Activated T-cell treated with anti-CD3 and anti-CD28 coated beads, Interleukin-2, amount 50 U/mL, for 72 hours (primary cell): Measurements from ENCODE around the gene NPAS3. TPM values are rescaled to one million over a fixed set of nuclear protein-coding genes. Genes with fewer than 3 reads are reported as not detected.

ENCODE experiments used
- ATAC-seq, 2 donors: fragments of 150-1000 bp; cut with Tn5 transposase; replicated peaks in 1 of 2; 2 replicates each; pipeline ENCODE4 v1.10.0; 2021; ENCODE audit warnings: moderate library complexity in 2 of 2, mild to moderate bottlenecking in 1 of 2
- DNase-seq, 2 donors: peaks; one replicate each; pipeline ENCODE4 v3.0.0; 2021 to 2022; ENCODE audit warnings: mixed read lengths in 1 of 2
- H3K27ac Mint-ChIP-seq: one replicate; pipeline ENCODE4 v1.8.0; 2022; ENCODE audit warnings: mild to moderate bottlenecking, moderate library complexity, mixed read lengths
- H3K27me3 Mint-ChIP-seq: one replicate; pipeline ENCODE4 v1.8.0; 2022; ENCODE audit warnings: low read depth, mixed read lengths
- H3K36me3 Mint-ChIP-seq, 2 donors: one replicate each; pipeline ENCODE4 v1.8.0; 2022; ENCODE audit warnings: mixed read lengths in 2 of 2, mild to moderate bottlenecking in 1 of 2; ENCODE audit not compliant: insufficient read depth in 2 of 2
- H3K4me1 Mint-ChIP-seq: one replicate; pipeline ENCODE4 v1.8.0; 2022; ENCODE audit warnings: low read depth, mixed read lengths
- H3K4me3 Mint-ChIP-seq, 2 donors: one replicate each; pipeline ENCODE4 v1.8.0; 2022; ENCODE audit warnings: mild to moderate bottlenecking in 2 of 2, mixed read lengths in 2 of 2, moderate library complexity in 2 of 2
- H3K9me3 Mint-ChIP-seq, 2 donors: one replicate each; pipeline ENCODE4 v1.8.0; 2022; ENCODE audit warnings: mixed read lengths in 2 of 2
- total RNA-seq, 2 donors: library from RNA; stranded (reverse); gene quantifications; one replicate each; pipeline ENCODE4 v1.2.3, GENCODE V29; 2022

Gene NPAS3
- total RNA-seq, 2 donors from 2014 or later, result not detected

DNA sequence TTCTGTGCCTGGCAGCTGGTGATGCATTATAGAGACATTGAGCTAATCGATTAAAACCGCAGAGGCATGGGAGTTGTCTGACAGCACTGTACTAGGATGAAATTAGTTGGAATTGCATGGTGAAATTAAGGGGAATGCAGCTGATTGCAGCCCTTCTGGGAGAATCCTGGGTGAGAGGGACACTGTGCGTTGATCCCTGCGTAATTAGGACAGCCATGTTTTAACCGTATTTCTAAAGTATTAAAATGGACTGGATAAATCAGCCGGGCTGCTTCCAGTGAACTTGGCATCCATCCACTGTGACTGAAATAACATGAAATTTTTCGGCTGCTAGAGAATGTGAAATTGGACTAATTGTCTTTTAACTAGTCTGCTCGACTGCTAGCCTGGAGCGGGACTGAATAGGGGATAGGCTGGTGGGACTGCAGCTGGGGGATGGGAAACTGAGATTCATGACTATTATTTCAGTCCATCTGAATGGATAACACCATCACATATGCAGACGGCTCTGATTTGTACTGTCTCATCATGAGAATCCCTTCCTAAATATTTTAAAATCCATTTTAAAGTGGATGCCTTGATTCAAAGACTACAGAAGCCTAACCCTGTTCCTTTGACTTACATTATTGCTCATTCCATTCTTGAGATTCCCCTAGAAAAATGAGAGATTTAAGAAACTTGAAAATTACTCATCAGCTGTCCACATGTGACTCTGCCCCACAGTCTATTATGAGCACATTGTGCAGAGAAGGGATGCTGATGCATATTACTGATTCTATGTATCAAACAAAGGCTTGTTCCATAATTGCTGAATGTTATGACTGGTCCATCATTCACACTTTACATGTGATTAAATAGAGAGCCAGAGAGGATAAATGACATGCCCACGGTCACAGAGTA is 343.9 kb downstream of the NPAS3 start:
- Mint-ChIP-seq H3K4me1 (no peaks in the 10 kb centered on the region), H3K4me3 (no peak overlapping the region), H3K9me3 (peaks cover 0 to 6% of the 10 kb centered on the region in 2 donors), H3K36me3 (no peaks in the 10 kb centered on the region), H3K27ac (no peak overlapping the region), H3K27me3 (no peaks in the 10 kb centered on the region)
- DNase-seq (no peak), ATAC-seq (peak in 1 of 2 donors; percentile 47)

DNA sequence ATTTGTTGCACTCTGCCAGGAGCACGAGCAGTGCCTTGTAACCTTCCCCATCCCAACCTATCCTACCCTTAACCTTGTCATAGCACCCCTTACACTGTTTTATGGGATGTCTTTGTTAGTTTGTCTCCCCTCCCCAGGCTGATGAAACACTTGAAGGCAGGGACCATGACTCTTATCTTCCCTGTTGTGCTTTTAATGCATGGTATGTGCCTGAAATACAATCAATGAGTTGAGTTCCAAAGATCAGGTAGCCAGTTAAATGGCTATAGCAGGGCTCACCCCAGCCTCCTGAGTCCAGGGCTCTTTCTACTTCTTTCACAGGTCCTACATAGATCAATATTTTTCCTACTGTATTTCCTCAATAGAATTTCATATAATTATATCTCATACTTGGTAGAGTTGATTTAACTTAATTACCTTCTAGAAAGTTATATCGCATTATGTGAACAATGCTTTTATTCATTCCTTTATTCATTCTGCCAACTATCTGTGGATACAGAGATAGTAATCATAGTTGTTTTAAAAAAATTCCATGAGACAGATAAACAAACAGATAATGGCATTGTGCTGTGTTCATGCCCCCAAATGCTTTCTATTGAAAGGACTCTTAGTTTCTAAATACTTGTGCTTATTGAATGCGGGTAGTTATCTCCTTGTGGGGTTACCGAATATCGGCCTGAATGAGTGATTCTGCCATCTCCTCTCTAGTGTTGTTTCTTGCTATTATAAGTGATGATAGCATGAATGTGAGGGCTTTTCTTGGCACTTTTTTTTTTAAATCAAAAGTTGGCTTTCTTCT is 347.4 kb downstream of the NPAS3 start:
- DNase-seq (no peak), ATAC-seq (no peak)
- Mint-ChIP-seq H3K9me3 (peaks cover 0 to 1% of the 10 kb centered on the region in 2 donors), H3K4me3 (no peak overlapping the region), H3K36me3 (no peaks in the 10 kb centered on the region), H3K27me3 (no peaks in the 10 kb centered on the region), H3K4me1 (no peaks in the 10 kb centered on the region), H3K27ac (no peak overlapping the region)

DNA sequence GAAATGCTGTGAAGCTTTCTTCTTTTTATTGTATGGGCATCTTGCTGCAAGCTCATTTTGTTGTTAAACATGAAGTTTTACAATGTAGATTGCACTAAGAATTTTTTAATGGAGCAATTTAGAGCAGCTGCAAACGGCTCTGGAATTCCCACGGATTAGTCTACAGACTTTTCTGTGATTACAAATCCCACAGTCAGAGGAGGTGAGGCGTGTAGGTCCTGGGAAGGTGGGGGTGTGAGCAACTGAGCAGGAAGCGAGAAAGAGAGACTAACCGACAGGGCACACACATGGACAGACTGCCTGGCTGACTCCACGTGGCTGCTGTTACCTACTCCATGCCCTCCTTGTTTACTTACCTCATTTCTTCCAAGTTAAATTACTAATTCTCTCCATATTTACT is 348.5 kb downstream of the NPAS3 start:
- peaks cover 0 to 1% of the 10 kb centered on the region in 2 donors for H3K9me3 Mint-ChIP-seq
- H3K4me1 Mint-ChIP-seq, result no peaks in the 10 kb centered on the region
- H3K36me3 Mint-ChIP-seq, result no peaks in the 10 kb centered on the region
- no peaks in the 10 kb centered on the region for H3K27me3 Mint-ChIP-seq
- no peak for DNase-seq
- no peak overlapping the region for H3K4me3 Mint-ChIP-seq
- no peak for ATAC-seq
- no peak overlapping the region for H3K27ac Mint-ChIP-seq

DNA sequence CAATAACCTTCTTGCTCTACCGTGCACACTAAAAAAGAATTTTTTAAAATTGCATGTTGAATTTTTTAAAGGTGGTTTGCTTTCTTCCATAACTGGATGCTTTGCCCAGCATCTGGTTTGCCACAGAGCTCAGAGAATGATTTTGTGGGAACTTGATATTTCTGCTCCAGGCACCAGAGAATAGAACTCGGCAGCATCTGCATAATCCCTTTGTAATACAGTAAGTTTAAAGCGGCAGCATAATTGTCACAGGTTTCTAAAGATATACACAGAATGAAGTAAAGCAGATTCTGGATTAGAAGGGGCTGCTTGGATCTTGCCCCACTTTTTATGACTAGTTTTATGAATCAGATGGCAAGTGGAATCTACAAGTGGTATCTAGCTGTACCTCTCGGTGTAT is 352.0 kb downstream of the NPAS3 start:
- Mint-ChIP-seq H3K9me3 (peaks cover 2 to 4% of the 10 kb centered on the region in 2 donors), H3K4me1 (no peaks in the 10 kb centered on the region), H3K4me3 (no peak overlapping the region), H3K27ac (no peak overlapping the region), H3K36me3 (no peaks in the 10 kb centered on the region), H3K27me3 (no peaks in the 10 kb centered on the region)
- ATAC-seq (no peak), DNase-seq (no peak)

DNA sequence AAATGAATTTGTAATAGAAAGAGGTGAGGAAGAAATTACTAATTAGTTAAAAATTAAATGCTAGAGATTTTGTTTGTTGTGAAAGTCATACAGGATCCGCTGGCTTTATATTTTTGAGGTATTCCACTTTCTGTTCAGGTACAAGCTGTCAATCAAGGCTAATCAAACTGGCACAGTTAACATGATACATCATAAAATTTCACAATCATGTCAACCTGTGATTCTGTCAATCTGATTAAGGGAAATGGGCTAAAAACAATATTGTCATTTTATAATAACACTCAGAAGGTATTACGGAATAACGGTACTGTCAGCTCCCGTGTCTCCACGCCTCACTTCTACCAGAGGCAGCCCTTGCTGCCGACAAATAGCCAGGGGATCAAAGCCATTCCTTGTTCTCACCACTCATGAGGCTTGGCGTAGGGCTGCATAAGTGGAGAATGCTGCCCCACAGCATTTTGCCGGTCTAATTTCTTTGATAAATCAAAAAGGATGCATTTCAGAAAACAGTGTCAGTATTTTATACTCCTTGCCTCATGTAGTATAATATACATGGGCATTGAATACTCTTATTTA is 352.9 kb downstream of the NPAS3 start:
- DNase-seq (no peak), ATAC-seq (no peak)
- Mint-ChIP-seq H3K9me3 (peaks cover 2 to 4% of the 10 kb centered on the region in 2 donors), H3K4me1 (no peaks in the 10 kb centered on the region), H3K27me3 (no peaks in the 10 kb centered on the region), H3K36me3 (no peaks in the 10 kb centered on the region), H3K4me3 (no peak overlapping the region), H3K27ac (no peak overlapping the region)

DNA sequence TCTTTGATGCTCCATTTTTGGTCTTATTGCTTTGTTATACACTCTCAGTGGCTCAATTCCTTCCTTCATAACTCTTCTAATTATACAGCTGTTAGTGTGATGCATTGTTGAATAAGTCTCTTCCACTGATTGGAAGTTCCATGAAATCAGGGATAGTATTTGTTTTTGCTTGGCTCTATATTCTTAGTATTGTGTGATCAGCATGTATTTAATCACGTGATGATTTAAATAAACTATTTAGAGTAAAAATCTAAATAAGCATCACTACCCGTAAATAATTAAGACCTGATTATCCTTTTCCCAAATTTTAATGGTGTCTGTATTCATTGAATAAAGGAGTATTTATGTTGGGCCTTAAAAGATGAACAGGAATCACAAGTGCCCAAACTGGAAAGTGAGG is 355.7 kb downstream of the NPAS3 start:
- Mint-ChIP-seq H3K4me3 (no peak overlapping the region), H3K4me1 (no peaks in the 10 kb centered on the region), H3K27ac (no peak overlapping the region), H3K9me3 (peaks cover 2 to 4% of the 10 kb centered on the region in 2 donors), H3K36me3 (no peaks in the 10 kb centered on the region), H3K27me3 (no peaks in the 10 kb centered on the region)
- no peak for DNase-seq
- ATAC-seq, result no peak

DNA sequence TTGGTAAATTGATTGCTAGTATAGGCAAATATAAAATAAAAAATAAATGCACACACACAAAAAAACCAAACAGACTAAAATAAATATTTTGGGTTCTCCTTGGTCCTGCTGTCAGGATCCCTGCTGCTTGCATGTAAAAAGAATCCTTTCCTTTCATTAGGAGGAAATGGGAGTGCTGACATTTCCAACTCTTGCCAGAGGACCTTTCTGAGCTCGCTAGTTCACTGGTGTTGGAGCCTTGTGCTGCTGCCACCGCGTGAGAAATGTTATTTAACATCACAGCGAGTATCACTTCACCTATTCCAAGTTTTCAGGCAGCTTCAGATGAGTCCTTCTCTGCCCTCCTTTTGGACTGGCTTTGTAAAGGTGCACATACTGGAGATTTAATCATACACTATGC is 358.9 kb downstream of the NPAS3 start:
- Mint-ChIP-seq H3K4me1 (no peaks in the 10 kb centered on the region), H3K9me3 (peaks cover 2 to 4% of the 10 kb centered on the region in 2 donors), H3K4me3 (no peak overlapping the region)

DNA sequence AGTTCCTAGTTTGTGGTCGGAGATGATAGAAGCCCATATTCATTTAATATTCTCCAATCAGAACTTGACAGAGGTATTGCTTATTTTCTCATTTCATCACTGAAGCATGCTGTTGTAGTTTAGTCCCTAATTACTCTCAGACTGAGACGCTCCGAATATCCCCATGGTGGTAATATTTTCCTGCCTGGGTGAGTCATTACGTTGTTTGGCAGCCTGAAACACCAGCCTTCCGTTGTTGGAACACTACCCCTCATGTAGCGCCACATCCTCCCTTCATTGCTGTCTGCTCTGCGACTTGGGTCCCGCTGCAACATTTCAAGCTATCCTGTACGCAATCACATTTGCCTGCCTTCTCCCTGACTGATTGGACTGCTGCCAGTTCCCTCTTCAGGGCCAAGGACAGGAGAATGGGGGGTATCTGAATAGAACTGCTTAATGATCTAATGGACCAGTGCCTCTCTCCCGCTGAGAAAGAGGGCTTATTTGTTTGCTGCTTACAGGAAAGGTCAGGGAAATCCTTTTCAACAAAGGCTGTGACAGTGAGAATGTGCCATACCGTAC is 369.1 kb downstream of the NPAS3 start:
- no peaks in the 10 kb centered on the region for H3K27me3 Mint-ChIP-seq
- H3K9me3 Mint-ChIP-seq, result no peaks in the 10 kb centered on the region
- DNase-seq (no peak), ATAC-seq (no peak)
- H3K4me1 Mint-ChIP-seq, result no peaks in the 10 kb centered on the region
- H3K27ac Mint-ChIP-seq, result no peak overlapping the region
- no peak overlapping the region for H3K4me3 Mint-ChIP-seq
- no peaks in the 10 kb centered on the region for H3K36me3 Mint-ChIP-seq

More for the DNA sequence above, 358.9 kb downstream of the NPAS3 start:
- ATAC-seq, result no peak
- Mint-ChIP-seq H3K27ac (no peak overlapping the region), H3K27me3 (no peaks in the 10 kb centered on the region), H3K36me3 (no peaks in the 10 kb centered on the region)
- DNase-seq, result no peak

DNA sequence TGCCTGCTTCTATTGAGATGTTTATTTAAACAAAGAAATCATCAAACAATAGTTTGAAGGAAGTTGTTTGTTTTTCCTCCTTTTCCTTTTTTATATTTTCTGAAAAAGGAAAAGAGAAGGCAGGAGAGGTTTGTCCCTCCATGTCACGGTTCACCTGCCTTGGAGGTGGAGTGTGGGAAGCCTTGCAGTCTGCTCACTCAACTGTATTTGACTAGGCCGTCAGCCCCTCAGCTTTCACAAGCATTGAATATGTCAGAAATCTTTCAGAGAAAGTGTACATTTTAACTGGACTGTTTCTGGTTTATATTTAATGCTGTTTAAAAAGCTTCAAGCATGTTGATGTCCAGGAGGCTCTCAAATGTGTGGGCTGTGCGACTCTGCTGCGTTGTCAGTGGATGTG is 370.4 kb downstream of the NPAS3 start:
- Mint-ChIP-seq H3K27ac (no peak overlapping the region), H3K36me3 (no peaks in the 10 kb centered on the region), H3K27me3 (no peaks in the 10 kb centered on the region), H3K9me3 (no peaks in the 10 kb centered on the region), H3K4me3 (no peak overlapping the region), H3K4me1 (no peaks in the 10 kb centered on the region)
- ATAC-seq, result no peak
- DNase-seq, result no peak

DNA sequence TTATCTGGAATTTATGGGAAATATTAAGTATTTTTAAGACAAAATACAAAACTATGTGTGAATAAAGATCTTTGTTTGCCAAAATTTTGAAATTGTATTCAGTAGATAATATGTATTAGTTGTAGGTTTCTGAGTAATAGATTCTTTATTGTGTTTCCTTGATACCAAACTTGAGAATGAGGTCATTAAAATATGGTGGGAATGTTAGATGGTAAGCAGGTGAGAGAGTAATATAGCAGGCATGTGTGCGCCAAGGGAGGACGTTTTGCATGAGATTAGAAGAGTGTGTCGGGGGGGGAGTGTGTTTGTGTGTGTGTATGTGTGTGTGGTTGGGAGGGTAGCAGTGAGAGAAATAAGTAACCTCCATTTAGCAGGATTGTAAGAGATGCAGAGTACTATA is 376.5 kb downstream of the NPAS3 start:
- DNase-seq (no peak), ATAC-seq (no peak)
- Mint-ChIP-seq H3K4me1 (no peaks in the 10 kb centered on the region), H3K27me3 (no peaks in the 10 kb centered on the region), H3K9me3 (peaks cover 0 to 1% of the 10 kb centered on the region in 2 donors), H3K4me3 (no peak overlapping the region), H3K27ac (no peak overlapping the region), H3K36me3 (no peaks in the 10 kb centered on the region)

DNA sequence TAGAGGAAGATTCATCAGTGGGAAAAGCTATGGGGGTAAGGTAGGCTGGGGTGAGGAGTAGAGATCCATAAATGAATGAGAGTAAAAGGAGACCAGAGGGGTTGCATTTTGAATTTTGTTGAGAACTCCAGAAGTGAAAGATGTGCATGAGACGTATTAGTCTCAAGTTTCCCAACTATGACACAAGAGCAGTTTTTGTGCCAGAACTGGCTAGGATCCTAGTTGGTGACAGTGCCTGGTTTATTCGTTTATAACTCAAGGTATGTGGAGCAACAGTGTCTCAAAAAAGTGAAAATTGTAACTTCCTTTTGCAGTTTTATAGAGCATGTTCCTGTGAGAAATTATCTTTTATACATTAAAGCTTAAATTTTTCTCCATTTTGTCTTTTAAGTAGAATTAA is 377.0 kb downstream of the NPAS3 start:
- ATAC-seq (no peak), DNase-seq (no peak)
- Mint-ChIP-seq H3K4me3 (no peak overlapping the region), H3K4me1 (no peaks in the 10 kb centered on the region), H3K36me3 (no peaks in the 10 kb centered on the region), H3K27me3 (no peaks in the 10 kb centered on the region), H3K9me3 (peaks cover 0 to 1% of the 10 kb centered on the region in 2 donors), H3K27ac (no peak overlapping the region)

DNA sequence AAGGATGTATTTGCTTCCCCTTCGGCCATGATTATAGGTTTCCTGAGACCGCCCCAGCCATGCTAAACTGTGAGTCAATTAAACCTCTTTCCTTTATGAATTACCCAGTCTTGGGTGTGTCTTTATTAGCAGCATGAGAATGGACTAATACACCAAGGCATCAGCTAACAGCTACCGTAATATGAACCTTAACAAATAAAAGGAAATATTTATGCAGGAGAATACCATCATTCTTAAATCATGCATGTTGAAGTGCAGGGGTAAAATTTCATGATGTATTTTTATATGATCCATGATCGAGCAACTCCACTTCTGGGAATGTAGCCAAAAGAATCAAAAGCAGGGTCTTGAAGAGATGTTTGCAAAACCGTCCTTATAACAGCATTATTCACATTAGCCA is 379.0 kb downstream of the NPAS3 start:
- no peaks in the 10 kb centered on the region for H3K4me1 Mint-ChIP-seq
- H3K27me3 Mint-ChIP-seq, result no peaks in the 10 kb centered on the region
- H3K36me3 Mint-ChIP-seq, result no peaks in the 10 kb centered on the region
- H3K9me3 Mint-ChIP-seq, result peaks cover 0 to 1% of the 10 kb centered on the region in 2 donors
- H3K4me3 Mint-ChIP-seq, result no peak overlapping the region
- H3K27ac Mint-ChIP-seq, result no peak overlapping the region
- no peak for ATAC-seq
- DNase-seq, result no peak

DNA sequence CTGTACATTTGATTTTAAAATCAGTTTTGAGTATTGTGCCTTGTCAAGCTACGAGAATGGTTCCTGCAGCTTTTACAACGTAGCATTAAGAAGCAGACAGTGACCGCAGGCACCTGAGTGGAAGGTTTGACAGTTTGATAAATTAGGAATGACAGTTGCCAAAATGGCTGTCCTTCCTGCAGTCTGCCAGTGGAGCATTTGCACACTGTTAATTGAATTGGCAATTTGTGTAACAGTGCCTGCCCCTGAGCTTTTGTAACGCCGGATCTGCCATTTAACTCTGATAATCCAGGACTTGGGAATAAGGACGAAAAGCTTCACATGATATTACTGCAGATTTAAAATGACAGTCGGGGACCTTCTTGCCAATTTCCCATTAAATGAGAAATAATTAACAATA is 385.3 kb downstream of the NPAS3 start:
- Mint-ChIP-seq H3K4me3 (no peak overlapping the region), H3K27ac (no peak overlapping the region), H3K4me1 (no peaks in the 10 kb centered on the region), H3K36me3 (no peaks in the 10 kb centered on the region), H3K9me3 (no peaks in the 10 kb centered on the region), H3K27me3 (no peaks in the 10 kb centered on the region)
- no peak for ATAC-seq
- no peak for DNase-seq
